ENCODE measurements around the gene MAGEF1. TPM values are rescaled to one million over a fixed set of nuclear protein-coding genes. Genes with fewer than 3 reads are reported as not detected.

MAGEF1 gene
- total and polyA plus RNA-seq, 2 of the 8 experiments (the other 6 are each of a cell fraction or from before 2014, with no cell fraction given), result 26.5 to 56.7 TPM

GRCh38 chr3:184700759-184701158, 11.1 kb downstream of the MAGEF1 start (continued):
- TF ChIP-seq ATF3 (IDR thresholded peaks at IDR 0.05; ENCODE audit: insufficient read depth, low read depth, low read length) (no peak), POU5F1 (IDR thresholded peaks at IDR 0.05; ENCODE audit: low read depth, low read length) (no peak), SIX5 (IDR thresholded peaks at IDR 0.05; ENCODE audit: low read depth, low read length) (no peak)
